Activated CD4-positive, alpha-beta T cell treated with anti-CD3 and anti-CD28 coated beads, Interleukin-2, amount 50 U/mL, for 48 hours (primary cell): ENCODE results near the gene LGALS9.
"Not testable (repeated sequence)": the region's sequence is repeated elsewhere in the genome, so short reads cannot be mapped to it uniquely, and the experiment has no call there.

ENCODE experiments used
- DNase-seq, 2 experiments: peaks; one replicate each; pipeline ENCODE4 v3.0.0-alpha.2; 2020

Gene LGALS9

GRCh38 chr17:27631897-27632725 lies 1.1 kb downstream of the LGALS9 start:
- DNase-seq, result no peak

GRCh38 chr17:27632766-27633165 lies 1.8 kb downstream of the LGALS9 start:
- DNase-seq, result not testable (repeated sequence)

GRCh38 chr17:27633312-27634025 lies 2.5 kb downstream of the LGALS9 start:
- no peak for DNase-seq

- DNase-seq, result no peak
Observed at GRCh38 chr17:27634026-27634335, 3.0 kb downstream of the LGALS9 start.

GRCh38 chr17:27634776-27635175 lies 3.8 kb downstream of the LGALS9 start:
- DNase-seq, result no peak

- no peak for DNase-seq
Observed at GRCh38 chr17:27635275-27635823, 4.4 kb downstream of the LGALS9 start.

GRCh38 chr17:27636005-27636520 lies 5.1 kb downstream of the LGALS9 start:
- DNase-seq, result not testable (repeated sequence)

GRCh38 chr17:27637818-27638217 lies 6.8 kb downstream of the LGALS9 start:
- DNase-seq, result not testable (repeated sequence)

- not testable (repeated sequence) for DNase-seq
Observed at GRCh38 chr17:27638415-27638914, 7.5 kb downstream of the LGALS9 start.

GRCh38 chr17:27640790-27641189 lies 9.8 kb downstream of the LGALS9 start:
- DNase-seq, result no peak

GRCh38 chr17:27644586-27644985 lies 13.6 kb downstream of the LGALS9 start:
- DNase-seq, result no peak

- DNase-seq, result not testable (repeated sequence)
Observed at GRCh38 chr17:27645621-27646020, 14.6 kb downstream of the LGALS9 start.

GRCh38 chr17:27646232-27646631 lies 15.2 kb downstream of the LGALS9 start:
- no peak for DNase-seq

GRCh38 chr17:27647765-27648164 lies 16.8 kb downstream of the LGALS9 start:
- DNase-seq, result no peak

- not testable (repeated sequence) for DNase-seq
Observed at GRCh38 chr17:27649111-27649571, 18.2 kb downstream of the LGALS9 start.

- DNase-seq, result no peak
Observed at GRCh38 chr17:27649929-27650328, 18.9 kb downstream of the LGALS9 start.

- DNase-seq, result no peak
Observed at GRCh38 chr17:27650836-27651235, 19.8 kb downstream of the LGALS9 start.

GRCh38 chr17:27651411-27652345 lies 20.7 kb downstream of the LGALS9 start:
- peak; percentile 80 to 82 for DNase-seq

GRCh38 chr17:27653449-27653971 lies 22.5 kb downstream of the LGALS9 start:
- DNase-seq, result not testable (repeated sequence)

GRCh38 chr17:27654136-27654535 lies 23.1 kb downstream of the LGALS9 start:
- DNase-seq, result no peak

GRCh38 chr17:27654654-27655524 lies 23.9 kb downstream of the LGALS9 start:
- DNase-seq, result peak; percentile 81 to 85
